Hepatocyte (in vitro differentiated cells): ENCODE data around the gene CDH4. TPM values are rescaled to one million over a fixed set of nuclear protein-coding genes. Genes with fewer than 3 reads are reported as not detected.

Source experiments
- DNase-seq: peaks from one replicate; pipeline ENCODE4 v3.0.0-alpha.2; 2016; ENCODE audit warnings: low spot score
- H2AFZ ChIP-seq: fragments of 200-600 bp; sonication (generic); 2 replicates; pipeline ENCODE4 v1.6.0; 2016; ENCODE audit warnings: antibody characterized with exemption, mild to moderate bottlenecking
- H3K27ac ChIP-seq: fragments of 200-600 bp; sonication (generic); 2 replicates; pipeline ENCODE4 v1.5.1; 2016; ENCODE audit warnings: mild to moderate bottlenecking
- H3K27me3 ChIP-seq: fragments of 200-600 bp; sonication (generic); 2 replicates; pipeline ENCODE4 v1.6.1; 2016
- H3K36me3 ChIP-seq: fragments of 200-600 bp; sonication (generic); replicated peaks from 2 replicates; pipeline ENCODE4 v1.5.1; 2016; ENCODE audit warnings: low read depth; ENCODE audit not compliant: insufficient read depth
- H3K4me1 ChIP-seq: fragments of 200-600 bp; sonication (generic); 2 replicates; pipeline ENCODE4 v1.5.1; 2016; ENCODE audit warnings: mild to moderate bottlenecking, moderate library complexity; ENCODE audit not compliant: insufficient read depth
- H3K4me2 ChIP-seq: fragments of 200-600 bp; sonication (generic); 2 replicates; pipeline ENCODE4 v1.6.0; 2016
- H3K4me3 ChIP-seq: fragments of 200-600 bp; sonication (generic); 2 replicates; pipeline ENCODE4 v1.5.1; 2016; ENCODE audit warnings: mild to moderate bottlenecking
- H3K79me2 ChIP-seq: fragments of 200-600 bp; sonication (generic); 2 replicates; pipeline ENCODE4 v1.6.0; 2017; ENCODE audit warnings: mild to moderate bottlenecking
- H3K9me2 ChIP-seq: fragments of 200-600 bp; sonication (generic); replicated peaks from 2 replicates; pipeline ENCODE4 v1.6.0; 2017; ENCODE audit warnings: mild to moderate bottlenecking; ENCODE audit not compliant: insufficient read depth
- H3K9me3 ChIP-seq: fragments of 200-600 bp; sonication (generic); 2 replicates; pipeline ENCODE4 v1.5.1; 2016; ENCODE audit warnings: low read depth, mild to moderate bottlenecking
- H4K20me1 ChIP-seq: fragments of 200-600 bp; sonication (generic); 2 replicates; pipeline ENCODE4 v1.6.0; 2016; ENCODE audit warnings: mild to moderate bottlenecking; ENCODE audit not compliant: insufficient read depth, poor library complexity, severe bottlenecking
- CTCF ChIP-seq: fragments of 200-600 bp; sonication (generic); IDR thresholded peaks from 2 replicates; pipeline ENCODE4 v1.5.1; 2016; ENCODE audit warnings: antibody characterized with exemption, mild to moderate bottlenecking; ENCODE audit not compliant: poor library complexity
- EZH2 ChIP-seq: fragments of 200-600 bp; sonication (generic); IDR thresholded peaks from 2 replicates; pipeline ENCODE4 v1.6.1; 2016; ENCODE audit warnings: antibody characterized with exemption, mild to moderate bottlenecking, borderline replicate concordance
- EZH2phosphoT487 ChIP-seq: fragments of 200-600 bp; sonication (generic); IDR thresholded peaks from one replicate; pipeline ENCODE4 v1.6.1; 2018; ENCODE audit warnings: antibody characterized with exemption, mild to moderate bottlenecking, low read depth, moderate library complexity; ENCODE audit not compliant: unreplicated experiment, severe bottlenecking
- WGBS: methylation state at CpG from one replicate; pipeline ENCODE4 v1.1.6; 2016; ENCODE audit warnings: low lambda C conversion rate; ENCODE audit errors: missing lambda C conversion rate; 5-methylcytosine and 5-hydroxymethylcytosine counted together
- polyA plus RNA-seq: library from polyadenylated mRNA; unstranded; fragments of >200 nt; fragmentation: Nextera tagmentation; extraction: Ambion mirVana; gene quantifications from 2 replicates; pipeline ENCODE4 v1.2.1, GENCODE V29; 2016
- total RNA-seq: library from RNA; depleted of rRNA; stranded (reverse); fragments of >200 nt; gene quantifications from 2 replicates; pipeline ENCODE4 v1.2.3, GENCODE V29; 2014

The CDH4 gene
- total and polyA plus RNA-seq, 2 experiments from 2014 or later, result 0.53 to 0.73 TPM

- no peak for DNase-seq
- H3K4me2 ChIP-seq, result no peak overlapping the region
- H3K79me2 ChIP-seq, result no peaks in the 10 kb centered on the region
- no peak overlapping the region for H2AFZ ChIP-seq
- no peak overlapping the region for H3K4me3 ChIP-seq
- no peaks in the 10 kb centered on the region for H4K20me1 ChIP-seq
- no peaks in the 10 kb centered on the region for H3K36me3 ChIP-seq
- WGBS, result 85% methylated on average over 32 of the region's 32 CpGs
- H3K4me1 ChIP-seq, result no peaks in the 10 kb centered on the region
- no peaks in the 10 kb centered on the region for H3K9me2 ChIP-seq
- H3K9me3 ChIP-seq, result no peaks in the 10 kb centered on the region
- H3K27me3 ChIP-seq, result no peaks in the 10 kb centered on the region
- no peak overlapping the region for H3K27ac ChIP-seq
- no peak for TF ChIP-seq EZH2
- no peak for TF ChIP-seq CTCF
- TF ChIP-seq EZH2phosphoT487, result no peak
Measured at GRCh38 chr20:61665528-61666470, 413.7 kb downstream of the CDH4 start.

GRCh38 chr20:61666471-61666832 lies 414.4 kb downstream of the CDH4 start:
- no peaks in the 10 kb centered on the region for H3K27me3 ChIP-seq
- H3K9me3 ChIP-seq, result no peaks in the 10 kb centered on the region
- no peak for DNase-seq
- H4K20me1 ChIP-seq, result no peaks in the 10 kb centered on the region
- 95% methylated on average over 8 of the region's 9 CpGs for WGBS
- H3K36me3 ChIP-seq, result no peaks in the 10 kb centered on the region
- H3K27ac ChIP-seq, result no peak overlapping the region
- H2AFZ ChIP-seq, result no peak overlapping the region
- no peaks in the 10 kb centered on the region for H3K79me2 ChIP-seq
- no peak overlapping the region for H3K4me3 ChIP-seq
- no peaks in the 10 kb centered on the region for H3K4me1 ChIP-seq
- H3K9me2 ChIP-seq, result no peaks in the 10 kb centered on the region
- no peak overlapping the region for H3K4me2 ChIP-seq
- TF ChIP-seq EZH2, result no peak
- no peak for TF ChIP-seq CTCF
- TF ChIP-seq EZH2phosphoT487, result no peak

GRCh38 chr20:61667056-61667792 lies 415.2 kb downstream of the CDH4 start:
- Histone ChIP-seq H3K79me2 (no peaks in the 10 kb centered on the region), H2AFZ (no peak overlapping the region), H4K20me1 (no peaks in the 10 kb centered on the region), H3K27me3 (no peaks in the 10 kb centered on the region), H3K4me1 (no peaks in the 10 kb centered on the region), H3K9me2 (no peaks in the 10 kb centered on the region), H3K27ac (no peak overlapping the region), H3K4me2 (no peak overlapping the region), H3K4me3 (no peak overlapping the region), H3K36me3 (no peaks in the 10 kb centered on the region), H3K9me3 (no peaks in the 10 kb centered on the region)
- DNase-seq, result no peak
- TF ChIP-seq EZH2, result no peak
- TF ChIP-seq CTCF, result no peak
- TF ChIP-seq EZH2phosphoT487, result no peak
- 86% methylated on average over 18 of the region's 20 CpGs for WGBS
